HG02763 (cell line): ENCODE results near the gene AK2.
"Not testable (repeated sequence)": the region's sequence is repeated elsewhere in the genome, so short reads cannot be mapped to it uniquely, and the experiment has no call there.

Experiments
- ATAC-seq: cut with Tn5 transposase; IDR thresholded peaks from one replicate; pipeline ENCODE4 v1.9.1; 2021; ENCODE audit warnings: mild to moderate bottlenecking, moderate library complexity; ENCODE audit not compliant: unreplicated experiment

AK2 gene

DNA sequence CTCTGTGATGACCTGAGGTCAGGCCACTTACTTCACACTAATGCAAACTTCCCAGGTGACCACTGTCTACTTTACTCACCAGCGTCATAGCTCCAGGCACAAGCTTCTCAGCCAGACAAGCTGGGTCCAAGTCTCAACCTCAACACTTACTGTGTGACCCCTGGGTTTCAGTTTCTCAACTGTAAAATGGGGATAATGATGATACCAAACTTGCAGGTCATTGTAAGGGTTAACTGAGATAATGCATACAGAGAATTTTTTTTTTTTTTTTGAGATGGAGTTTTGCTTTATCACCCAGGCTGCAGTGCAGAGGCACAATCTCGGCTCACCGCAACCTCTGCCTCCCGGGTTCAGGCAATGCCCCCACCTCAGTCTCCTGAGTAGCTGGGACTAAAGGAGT is 34.7 kb downstream of the AK2 start:
- ATAC-seq = no peak

DNA sequence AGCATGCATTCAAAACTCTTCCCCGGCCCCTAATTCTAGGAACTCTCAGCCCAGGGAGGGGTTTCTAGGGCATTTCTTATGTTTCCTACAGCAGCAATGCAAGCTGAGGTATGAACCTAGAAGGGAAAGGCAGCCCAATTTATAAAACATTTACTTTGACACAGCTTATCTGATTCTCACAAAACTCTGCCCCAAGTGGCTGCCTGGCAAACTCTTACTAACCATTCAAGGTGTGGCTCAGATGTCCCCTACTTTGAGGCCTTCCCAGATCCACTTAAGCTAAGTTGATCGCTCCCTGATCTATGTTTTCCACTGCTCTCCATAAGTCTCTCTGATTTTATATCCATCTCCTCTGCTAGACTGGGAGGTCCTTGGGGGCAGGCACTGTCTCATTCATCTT is 35.4 kb downstream of the AK2 start:
- no peak for ATAC-seq

DNA sequence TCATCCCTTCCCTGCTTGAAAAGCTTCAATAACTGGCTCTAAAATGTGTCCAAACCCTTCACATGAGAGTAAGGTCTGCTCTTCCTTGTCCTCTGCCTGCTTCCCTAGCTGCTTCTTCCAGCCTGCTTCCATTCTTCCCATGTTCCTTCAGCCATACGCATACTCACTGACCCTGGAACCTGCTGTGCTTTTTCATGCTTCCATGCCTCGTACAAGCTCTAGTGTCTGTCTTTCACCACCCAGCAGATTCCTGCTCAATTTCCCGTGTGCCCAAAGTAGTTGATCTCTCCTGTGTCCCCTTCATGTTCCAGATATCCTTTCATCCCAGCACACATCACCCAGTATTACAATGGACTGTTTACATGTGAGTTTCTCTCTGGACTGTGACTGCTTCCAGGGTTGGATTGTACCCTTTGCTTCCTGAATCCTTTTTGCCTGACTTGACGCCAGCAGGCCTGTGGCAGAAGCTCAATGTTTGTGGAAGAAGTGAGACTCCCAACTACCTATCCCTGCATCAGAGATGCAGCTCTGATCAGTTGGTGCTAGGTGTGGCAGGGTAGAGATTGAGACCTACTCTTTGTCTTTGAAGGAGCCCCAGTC is 36.2 kb downstream of the AK2 start:
- ATAC-seq = no peak

DNA sequence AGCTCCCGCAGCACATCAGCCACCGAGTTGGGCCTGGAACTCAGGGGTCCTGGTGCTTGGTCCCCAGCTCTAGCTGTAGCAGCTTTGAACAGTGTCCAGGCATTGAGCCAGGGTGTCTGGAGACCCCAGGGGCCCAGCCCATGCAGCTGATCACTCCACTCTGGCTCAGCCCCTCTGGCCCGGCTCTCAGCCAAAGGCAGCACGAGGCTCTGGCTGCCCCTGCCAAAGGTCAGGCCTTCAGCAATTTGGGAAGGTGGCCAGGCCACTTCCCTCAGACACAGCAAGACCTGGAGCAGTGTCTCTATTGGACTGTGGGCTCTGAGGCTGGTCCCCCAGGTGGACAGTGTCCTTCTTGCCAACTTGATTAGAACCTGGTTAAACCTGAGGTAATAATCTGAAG is 37.7 kb downstream of the AK2 start:
- no peak for ATAC-seq

DNA sequence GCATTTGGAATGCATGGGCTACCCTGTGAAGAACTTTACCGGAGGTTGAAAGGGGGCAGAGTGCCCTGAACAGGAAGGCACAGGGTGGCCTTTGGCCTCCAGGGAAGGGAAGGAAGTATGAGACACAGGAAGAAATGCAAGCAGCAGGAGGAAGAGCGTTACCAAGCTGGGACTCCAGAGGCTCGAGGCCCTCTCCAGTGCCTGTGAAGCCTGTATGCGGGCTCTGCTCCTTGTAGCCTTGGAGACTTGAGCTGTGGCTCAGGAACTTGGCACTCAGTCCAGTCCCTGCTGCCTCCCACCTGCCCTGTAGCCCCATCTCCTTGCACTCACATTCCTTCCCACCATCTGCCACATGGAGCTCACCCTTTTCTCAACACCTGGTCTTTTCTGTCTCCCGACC is 38.6 kb downstream of the AK2 start:
- no peak for ATAC-seq

DNA sequence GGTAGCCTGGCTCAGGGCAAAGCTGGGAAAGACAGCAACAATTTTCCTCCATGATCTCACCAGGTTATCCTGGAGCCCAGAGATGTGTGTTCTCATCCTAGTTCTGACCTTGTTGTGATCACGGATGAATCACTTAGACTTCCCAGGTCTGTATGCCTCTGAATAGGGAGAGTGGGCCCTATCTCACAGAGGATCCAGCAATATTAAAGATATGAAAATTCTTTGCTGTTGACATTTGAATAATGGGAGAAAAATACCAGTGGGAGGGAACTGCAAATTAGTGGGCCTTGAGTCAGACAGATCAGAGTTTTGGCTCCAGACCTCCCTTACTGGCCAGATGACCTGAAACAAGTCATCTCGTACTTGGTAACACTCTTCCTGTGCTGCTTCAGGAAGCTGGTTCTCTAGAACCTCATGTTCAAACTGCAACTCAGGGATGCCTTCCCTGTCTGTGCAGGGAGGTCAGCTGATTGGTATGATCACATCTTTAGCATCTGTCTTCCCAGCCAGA is 39.2 kb downstream of the AK2 start:
- no peak for ATAC-seq

DNA sequence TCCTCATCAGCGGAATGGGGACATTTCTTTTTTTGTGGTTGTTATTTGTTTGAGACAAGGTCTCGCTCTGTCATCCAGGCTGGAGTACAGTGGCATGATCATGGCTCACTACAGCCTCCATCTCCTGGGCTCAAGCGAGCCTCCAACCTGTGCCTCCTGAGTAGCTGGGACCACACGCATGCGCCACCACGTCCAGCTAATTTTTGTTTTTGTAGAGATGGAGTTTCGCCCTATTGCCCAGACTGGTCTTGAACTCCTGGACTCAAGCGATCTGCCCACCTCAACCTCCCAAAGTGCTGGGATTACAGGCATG is 43.4 kb downstream of the AK2 start:
- ATAC-seq = not testable (repeated sequence)

DNA sequence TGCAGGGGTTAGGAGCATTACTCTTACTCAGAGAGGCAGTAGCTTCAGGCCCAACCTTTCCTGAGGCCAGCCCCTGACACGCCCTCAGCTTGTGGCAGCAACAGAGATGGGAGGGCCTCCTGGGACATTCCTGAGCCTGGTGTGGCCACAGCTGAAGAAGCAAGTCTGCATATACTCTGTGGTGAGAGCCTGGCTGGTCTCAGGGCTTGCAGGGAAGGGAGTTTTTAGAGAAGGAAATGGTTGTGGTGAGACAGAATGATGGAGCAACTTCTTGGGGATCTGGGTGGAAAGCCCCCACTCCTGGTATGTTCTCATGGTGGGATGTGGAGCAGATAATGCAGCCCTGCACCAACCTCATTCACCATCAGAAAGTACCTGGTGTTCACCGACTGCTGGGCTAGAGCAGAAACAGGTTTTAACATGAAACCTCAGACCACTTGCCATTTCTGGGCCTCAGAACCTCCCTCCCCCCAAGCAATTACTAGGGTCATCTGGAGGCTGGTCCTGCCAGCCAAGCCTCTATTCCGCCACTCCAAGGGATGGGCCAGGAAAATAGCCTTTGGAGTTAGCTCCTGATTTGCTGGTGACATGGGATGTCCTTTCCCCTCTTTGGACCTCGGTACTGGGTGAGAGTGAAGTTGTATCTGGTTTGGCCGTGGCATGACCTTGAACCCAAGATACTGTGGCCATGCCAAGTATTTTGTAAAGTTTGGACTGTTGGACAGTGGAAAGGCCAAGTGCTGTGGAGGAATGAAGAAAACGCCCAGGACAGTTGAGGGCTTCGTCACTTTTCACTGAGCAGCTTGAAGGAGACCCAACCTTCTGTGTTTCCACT is 44.0 kb downstream of the AK2 start:
- peak; percentile 68 for ATAC-seq

DNA sequence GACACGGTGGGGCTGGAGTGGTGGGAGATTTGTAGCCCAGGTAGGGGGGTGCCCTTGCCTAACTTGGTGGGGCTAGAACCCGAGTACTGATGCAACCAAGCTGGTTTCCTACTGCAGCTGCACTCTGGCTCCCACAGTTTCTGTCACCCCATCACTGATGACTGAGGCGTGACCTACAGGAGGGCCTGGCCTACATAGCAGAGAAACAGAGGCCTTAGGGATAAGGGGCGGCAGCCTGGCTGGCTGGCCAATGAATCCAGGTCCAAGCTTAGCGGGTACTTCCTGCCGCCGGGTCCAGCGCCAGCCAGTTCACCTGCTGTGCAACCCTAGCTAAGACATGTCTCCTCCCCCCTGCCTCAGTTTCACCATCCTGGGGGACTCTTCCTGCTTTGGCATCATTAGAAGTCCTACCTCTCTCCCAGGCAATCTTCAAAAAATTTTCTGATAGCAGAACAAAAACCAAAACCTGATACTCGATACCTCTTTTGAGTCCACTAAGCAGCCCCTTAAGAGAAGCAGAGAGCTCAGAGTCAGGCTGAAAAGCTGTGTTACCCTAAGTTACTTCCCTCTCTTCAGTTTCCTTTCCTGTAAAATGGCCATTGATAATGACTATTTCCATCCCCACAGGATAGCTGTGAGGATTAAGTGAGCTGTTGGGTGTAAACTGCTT is 44.7 kb downstream of the AK2 start:
- ATAC-seq = peak; percentile 9

DNA sequence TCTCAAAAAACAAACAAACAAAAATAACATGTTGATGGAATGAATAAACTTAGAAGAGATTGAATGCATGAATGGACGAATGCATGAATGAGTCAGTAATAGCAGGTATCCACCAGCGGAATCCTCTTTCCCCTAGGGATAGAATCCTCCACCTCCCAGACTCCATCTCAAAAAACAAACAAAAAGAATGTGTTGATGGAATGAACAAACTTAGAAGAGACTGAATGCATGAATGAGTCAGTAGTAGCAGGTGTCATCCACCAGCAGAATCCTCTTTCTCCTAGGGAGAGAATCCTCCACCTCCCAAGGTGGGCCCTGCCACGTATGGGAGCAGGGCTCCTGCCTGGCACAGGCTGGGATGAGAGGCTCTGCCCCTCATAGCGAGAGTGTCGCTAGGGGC is 45.3 kb downstream of the AK2 start:
- ATAC-seq = no peak

DNA sequence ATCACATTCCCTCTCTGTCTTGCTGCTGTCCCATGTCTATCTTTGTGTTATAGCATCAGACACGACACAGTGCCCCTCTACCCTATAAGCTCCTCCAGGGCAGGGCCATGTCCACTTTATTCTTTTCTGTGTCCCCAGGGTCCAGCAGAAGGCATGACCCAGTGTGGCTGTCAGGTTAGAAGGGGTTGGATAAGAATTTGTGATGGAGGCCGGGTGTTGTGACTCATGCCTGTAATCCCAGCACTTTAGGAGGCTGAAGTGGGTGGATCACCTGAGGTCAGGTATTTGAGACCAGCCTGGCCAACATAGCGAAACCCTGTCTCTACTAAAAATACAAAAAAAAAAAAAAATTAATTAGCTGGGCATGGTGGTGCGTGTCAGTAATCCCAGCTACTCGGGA is 45.8 kb downstream of the AK2 start:
- no peak for ATAC-seq

DNA sequence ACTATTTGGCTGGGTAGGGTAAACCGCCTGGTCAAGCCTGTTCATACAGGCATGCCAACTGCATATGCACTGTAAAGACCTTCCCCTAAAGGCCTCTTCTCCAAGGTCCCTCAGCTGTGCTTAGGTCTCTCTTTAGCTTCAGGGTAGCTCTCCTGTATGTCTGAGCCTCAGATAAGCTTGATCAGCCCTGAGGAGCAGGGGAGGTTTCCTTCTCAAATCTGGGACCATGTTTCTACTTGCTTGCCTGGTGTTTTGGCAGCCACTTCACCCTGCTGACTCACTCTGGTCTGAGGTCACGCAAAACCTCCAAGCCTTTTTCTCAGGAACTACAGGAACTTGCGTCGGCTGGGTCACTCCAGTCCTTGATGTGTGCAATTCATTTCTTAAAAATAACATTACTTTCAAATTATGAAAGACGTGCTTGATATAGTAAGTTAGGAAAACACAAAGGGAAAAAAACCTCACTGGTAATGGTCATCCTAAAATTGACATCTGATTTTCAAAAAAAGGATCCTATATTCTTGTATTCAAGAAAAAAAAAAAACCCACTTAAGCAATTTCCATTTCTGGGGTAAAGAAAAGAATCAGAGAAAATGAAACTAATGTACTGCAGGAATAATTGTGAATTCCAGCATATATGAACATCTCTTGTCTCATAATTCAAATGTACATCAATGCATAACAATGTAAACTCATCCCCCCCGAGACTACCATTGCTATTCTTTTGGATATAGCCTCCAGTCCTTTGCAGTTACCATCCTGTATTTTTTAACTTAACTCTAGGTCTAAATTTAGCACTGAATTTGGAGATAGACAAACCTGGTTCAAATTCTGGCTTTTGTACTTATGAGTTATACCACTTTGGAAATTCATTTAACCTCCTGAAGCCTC is 47.3 kb downstream of the AK2 start:
- ATAC-seq = no peak

DNA sequence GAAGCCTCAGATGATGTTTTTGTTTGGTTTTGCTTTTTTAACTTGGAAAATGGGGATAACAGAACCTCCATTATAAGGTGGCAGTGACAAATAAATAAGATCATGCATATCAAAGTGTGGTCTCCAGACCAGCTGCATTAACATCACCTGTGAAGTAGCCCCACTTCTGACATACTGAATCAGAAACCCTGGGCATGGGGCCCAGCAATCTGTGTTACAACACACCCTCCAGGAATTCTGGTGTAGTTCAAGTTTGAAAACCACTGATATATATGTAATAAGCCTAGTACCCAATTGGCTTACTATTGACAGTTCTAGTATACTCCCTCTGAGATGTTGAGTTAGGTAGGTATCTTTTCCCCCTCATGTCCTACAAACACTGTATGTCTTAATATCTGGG is 48.0 kb downstream of the AK2 start:
- ATAC-seq = no peak

DNA sequence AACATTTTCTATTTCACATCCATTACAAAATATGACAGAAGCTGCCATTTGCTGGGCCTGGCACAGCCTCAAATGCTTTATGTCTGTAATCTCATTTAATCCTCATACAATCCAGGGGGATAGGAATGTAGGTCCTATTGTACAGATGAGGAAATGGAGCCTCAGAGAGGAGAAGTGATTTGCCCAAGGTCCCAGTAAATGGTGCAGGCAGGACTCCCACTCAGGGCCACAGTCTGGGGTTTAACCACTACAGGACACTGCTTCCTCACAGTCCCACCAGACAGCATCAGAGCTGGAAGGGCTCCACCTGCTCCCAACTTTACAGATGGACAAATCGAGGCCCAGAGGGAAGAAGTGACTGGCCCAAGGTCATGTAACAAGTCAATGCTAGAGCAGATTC is 51.5 kb downstream of the AK2 start:
- ATAC-seq = no peak

DNA sequence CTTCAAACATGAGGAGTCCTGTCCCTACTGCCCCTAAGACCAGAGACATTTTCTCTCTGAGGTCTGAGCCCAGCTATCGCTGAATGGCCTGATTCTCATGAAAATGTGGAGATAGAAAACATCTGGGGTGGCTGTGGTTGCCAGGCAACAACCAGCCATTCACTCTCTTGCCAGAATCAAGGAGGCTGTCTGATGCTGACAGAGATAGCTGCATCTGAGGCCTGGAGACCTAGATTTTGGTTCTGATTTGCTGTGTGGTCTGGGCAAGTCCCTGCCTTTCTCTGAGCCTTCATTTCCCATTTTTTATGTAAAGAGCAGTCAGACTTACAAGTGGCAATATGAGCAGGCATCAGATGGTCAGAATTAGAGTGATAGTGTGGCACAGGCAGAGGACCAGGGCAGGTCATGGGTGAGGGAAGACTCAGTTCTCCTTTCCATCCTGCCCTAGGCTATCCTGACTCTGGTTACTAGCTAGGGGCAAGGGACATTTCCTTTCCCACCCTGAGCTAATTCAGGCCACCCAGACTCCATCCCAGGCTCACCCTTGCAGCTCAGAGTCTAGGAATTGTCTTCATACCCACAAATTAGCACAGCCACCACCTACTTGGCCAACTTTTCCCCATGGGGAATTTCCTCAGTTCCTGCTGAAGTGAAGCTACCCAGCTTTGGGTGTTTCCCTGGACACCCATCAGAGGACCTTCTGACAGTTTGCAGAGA is 52.1 kb downstream of the AK2 start:
- no peak for ATAC-seq

DNA sequence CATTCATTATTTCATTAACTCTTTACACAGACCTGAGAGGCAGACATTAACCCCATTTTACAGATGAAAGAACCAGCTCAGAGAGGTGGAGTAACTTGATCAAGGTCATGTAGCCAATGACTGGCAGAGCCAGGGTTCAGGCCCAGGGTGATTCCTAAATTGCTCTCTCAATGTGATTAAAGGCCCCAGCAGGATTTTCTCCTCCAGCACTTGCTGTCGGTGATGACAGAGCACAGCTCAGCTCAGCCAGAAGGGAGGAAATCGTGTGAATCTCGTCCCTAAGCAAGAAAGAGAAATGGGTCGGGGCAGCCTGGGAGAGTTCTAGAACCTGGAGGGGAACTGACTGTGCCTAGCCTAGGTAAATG is 52.6 kb downstream of the AK2 start:
- no peak for ATAC-seq

DNA sequence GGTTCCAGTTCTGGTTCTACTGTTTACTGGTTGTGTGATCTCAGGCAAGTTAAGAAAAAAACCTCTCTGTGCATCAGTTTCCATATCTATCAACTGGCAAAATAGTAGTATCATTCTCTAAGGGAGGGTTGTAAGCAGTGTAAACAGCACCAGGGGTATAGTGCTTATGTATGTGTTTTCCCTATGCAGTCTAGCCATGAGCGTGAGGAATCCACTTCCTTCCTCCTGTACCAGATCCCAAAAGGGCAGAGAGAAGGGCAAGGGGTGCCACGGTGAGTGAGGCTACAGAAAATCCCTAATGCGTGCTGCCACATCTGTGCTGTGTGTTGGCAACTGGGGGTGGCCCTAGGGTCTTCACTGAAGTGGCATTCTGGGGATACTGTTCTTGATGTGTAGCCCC is 53.7 kb downstream of the AK2 start:
- ATAC-seq = no peak

DNA sequence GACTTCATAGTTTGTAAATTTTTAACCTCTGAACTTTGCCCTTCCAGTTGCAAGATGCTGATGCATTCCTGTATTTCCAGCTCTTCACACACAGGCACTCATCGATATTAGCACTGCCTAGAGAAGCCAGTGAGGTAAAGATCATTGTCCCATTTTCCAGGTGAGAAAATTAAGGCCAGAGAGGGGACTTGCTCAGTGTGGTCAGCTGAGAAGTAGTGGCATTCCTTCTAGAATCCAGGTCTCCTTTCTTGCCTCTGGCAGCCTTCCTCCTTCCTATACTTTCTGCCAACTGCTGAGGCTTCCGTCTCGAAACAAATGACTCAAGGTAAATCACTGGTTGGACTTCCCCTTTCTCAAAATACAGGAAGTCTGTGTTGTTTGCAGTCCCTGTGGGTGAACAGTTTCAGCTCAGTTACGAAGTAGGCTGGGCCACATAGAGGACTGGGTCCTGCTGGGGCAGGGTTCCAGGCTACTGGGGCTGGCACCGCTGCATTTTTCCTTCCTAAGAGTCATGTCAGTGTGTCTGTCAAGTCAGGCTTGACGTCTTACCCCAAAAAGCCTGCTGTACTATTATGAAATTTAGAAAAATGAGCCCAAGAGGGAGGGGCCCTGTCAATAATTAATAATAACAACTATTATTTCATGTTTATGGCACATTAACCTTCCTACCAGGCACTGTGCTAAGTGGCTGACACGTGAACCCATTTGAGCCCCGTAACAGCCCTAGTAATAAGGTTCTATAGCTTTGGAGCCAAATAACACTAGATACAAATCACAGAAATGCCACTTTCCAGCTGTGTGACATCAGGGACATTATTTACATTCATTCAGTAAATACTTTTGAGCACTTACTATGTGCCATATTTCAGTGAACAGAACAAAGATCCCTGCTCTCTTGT is 55.4 kb downstream of the AK2 start:
- peak; percentile 91 for ATAC-seq

DNA sequence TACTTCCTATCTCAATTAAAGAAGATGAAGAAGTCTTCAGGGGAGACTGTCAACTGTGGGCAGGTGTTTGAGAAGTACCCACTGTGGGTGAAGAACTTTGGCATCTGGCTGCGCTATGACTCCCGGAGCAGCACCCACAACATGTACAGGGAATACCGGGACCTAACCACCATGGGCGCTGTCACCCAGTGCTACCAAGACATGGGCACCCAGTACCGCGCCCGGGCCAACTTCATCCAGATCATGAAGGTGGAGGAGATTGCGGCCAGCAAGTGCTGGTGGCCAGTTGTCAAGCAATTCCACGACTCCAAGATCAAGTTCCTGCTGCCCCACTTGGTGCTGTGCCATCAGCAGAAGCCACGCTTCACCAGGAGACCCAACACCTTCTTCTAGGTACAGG is 56.6 kb downstream of the AK2 start:
- no peak for ATAC-seq

DNA sequence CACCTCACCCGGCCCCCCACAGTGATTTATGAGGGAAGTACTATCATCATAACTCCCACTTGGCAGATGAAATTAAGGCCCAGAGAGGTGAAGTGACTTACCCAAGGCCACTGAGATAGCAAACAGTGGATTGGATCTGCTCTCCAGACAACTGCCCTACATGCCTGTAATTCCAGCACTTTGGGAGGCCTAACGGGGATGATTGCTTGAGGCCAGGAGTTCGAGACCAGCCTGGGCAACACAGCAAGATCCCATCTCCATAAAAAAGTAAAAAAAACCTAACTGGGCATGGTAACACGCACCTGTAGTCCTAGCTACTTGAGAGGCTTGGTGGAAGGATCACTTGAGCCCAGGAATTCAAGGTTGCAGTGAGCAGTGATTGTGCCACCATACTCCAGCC is 57.8 kb downstream of the AK2 start:
- ATAC-seq = no peak
